Measurements from ENCODE around the gene STRIP2. TPM values are rescaled to one million over a fixed set of nuclear protein-coding genes. Genes with fewer than 3 reads are reported as not detected.

STRIP2 gene
- total RNA-seq, 1 experiment from 2014 or later, result 6.5 TPM

GRCh38 chr7:129436335-129436923, 2.2 kb downstream of the STRIP2 start:
- peaks cover 31% of the 10 kb centered on the region for H3K27me3 Mint-ChIP-seq (ENCODE audit: low read depth)
- DNase-seq (ENCODE audit: low spot score) (no peak), ATAC-seq (no peak)
- no peak overlapping the region for H3K27ac Mint-ChIP-seq
- no peaks in the 10 kb centered on the region for H3K9me3 Mint-ChIP-seq
- peak overlapping the region; percentile 11; the same call in 1 of the 2 replicates for H3K4me3 Mint-ChIP-seq
- TF ChIP-seq JAZF1 (CRISPR knock-in tag; IDR thresholded peaks at IDR 0.05) (no peak), RORB (CRISPR knock-in tag; IDR thresholded peaks at IDR 0.05) (no peak), ZNF121 (CRISPR knock-in tag; IDR thresholded peaks at IDR 0.05) (no peak), ZNF317 (CRISPR knock-in tag; IDR thresholded peaks at IDR 0.05; ENCODE audit: borderline replicate concordance, low read depth) (no peak), JUN (CRISPR knock-in tag; IDR thresholded peaks at IDR 0.05) (no peak)
- ChIA-PET POLR2A (interaction anchor here (0.6 kb wide), 1 partner anchor 67 kb away, joined by 3 read pairs; no protein-coding TSS in a partner anchor), CTCF (interaction anchor here (1.1 to 1.5 kb wide), 2 partner anchors 57 to 61 kb away, joined by 3 to 4 read pairs; no protein-coding TSS in a partner anchor)
- no peaks in the 10 kb centered on the region; the same call in 1 of the 2 replicates for H3K36me3 Mint-ChIP-seq
- H3K4me1 Mint-ChIP-seq, result peaks cover 23% of the 10 kb centered on the region

- Mint-ChIP-seq H3K27ac (no peak overlapping the region), H3K9me3 (no peaks in the 10 kb centered on the region), H3K27me3 (ENCODE audit: low read depth) (peaks cover 26% of the 10 kb centered on the region), H3K36me3 (no peaks in the 10 kb centered on the region; the same call in 1 of the 2 replicates), H3K4me3 (no peak overlapping the region), H3K4me1 (peaks cover 20% of the 10 kb centered on the region)
- no peak for ATAC-seq
- TF ChIP-seq FOXP4 (CRISPR knock-in tag; IDR thresholded peaks at IDR 0.05) (no peak), CREB1 (CRISPR knock-in tag; IDR thresholded peaks at IDR 0.05) (no peak), CREM (CRISPR knock-in tag; IDR thresholded peaks at IDR 0.05) (no peak), ZNF416 (CRISPR knock-in tag; IDR thresholded peaks at IDR 0.05) (no peak), USF2 (CRISPR knock-in tag; IDR thresholded peaks at IDR 0.05) (no peak), ZMAT4 (CRISPR knock-in tag; IDR thresholded peaks at IDR 0.05) (no peak), SMAD3 (CRISPR knock-in tag; IDR thresholded peaks at IDR 0.05; ENCODE audit: borderline replicate concordance) (no peak), IRF1 (CRISPR knock-in tag; IDR thresholded peaks at IDR 0.05) (no peak), HMGA2 (CRISPR knock-in tag; IDR thresholded peaks at IDR 0.05) (no peak), CBFB (CRISPR knock-in tag; IDR thresholded peaks at IDR 0.05; ENCODE audit: low read depth) (no peak)
- no peak for DNase-seq (ENCODE audit: low spot score)
- ChIA-PET POLR2A (interaction anchor here (0.6 kb wide), 1 partner anchor 68 kb away, joined by 3 read pairs; no protein-coding TSS in a partner anchor), CTCF (interaction anchor here (0.6 to 1.5 kb wide), 2 partner anchors 55 to 62 kb away, joined by 3 to 4 read pairs; no protein-coding TSS in a partner anchor)
These were observed 3.0 kb downstream of the STRIP2 start for GRCh38 chr7:129437190-129437589.

- ATAC-seq (no peak), DNase-seq (ENCODE audit: low spot score) (no peak)
- no peaks in the 10 kb centered on the region; the same call in 1 of the 2 replicates for H3K36me3 Mint-ChIP-seq
- ChIA-PET POLR2A (no interaction called here), CTCF (interaction anchor here (0.7 kb wide), 1 partner anchor 56 kb away, joined by 4 read pairs; no protein-coding TSS in a partner anchor)
- no peak overlapping the region for H3K27ac Mint-ChIP-seq
- no peaks in the 10 kb centered on the region for H3K9me3 Mint-ChIP-seq
- no peak overlapping the region for H3K4me3 Mint-ChIP-seq
- H3K27me3 Mint-ChIP-seq (ENCODE audit: low read depth), result peaks cover 18% of the 10 kb centered on the region
- H3K4me1 Mint-ChIP-seq, result peaks cover 12% of the 10 kb centered on the region
- TF ChIP-seq ZNF671 (CRISPR knock-in tag; IDR thresholded peaks at IDR 0.05) (no peak), USF1 (CRISPR knock-in tag; IDR thresholded peaks at IDR 0.05) (no peak), ESRRA (CRISPR knock-in tag; IDR thresholded peaks at IDR 0.05; ENCODE audit: borderline replicate concordance) (no peak), GTF2I (CRISPR knock-in tag; conservative IDR thresholded peaks at IDR 0.05) (no peak), ZNF232 (CRISPR knock-in tag; IDR thresholded peaks at IDR 0.05) (no peak), JUN (CRISPR knock-in tag; IDR thresholded peaks at IDR 0.05) (no peak)
These were observed 4.1 kb downstream of the STRIP2 start for GRCh38 chr7:129438281-129438838.

All from WTC11 (cell line).